GM12865 (cell line): ENCODE data around the gene CRYBG2.
A peak's percentile ranks its signal among the peaks of the same experiment; 100 is the strongest.

Experiments
- DNase-seq: peaks from one replicate; pipeline ENCODE4 v3.0.0; 2010; ENCODE audit warnings: low read depth
- H3K4me3 ChIP-seq: 2 replicates; pipeline ENCODE4 v1.5.1; 2011; ENCODE audit warnings: mild to moderate bottlenecking, low read depth, low read length, control low read depth
- TF ChIP-seq, protein P1 (sequence below): IDR thresholded peaks from 2 replicates; pipeline ENCODE4 v1.5.1; 2011; ENCODE audit warnings: low read length, control low read depth, low read depth, inconsistent platforms; ENCODE audit not compliant: insufficient read depth; ENCODE audit errors: missing control alignments

The CRYBG2 gene

GRCh38 chr1:26362331-26362730, 8.4 kb upstream of the CRYBG2 start:
- no peak for DNase-seq
- H3K4me3 ChIP-seq: no peak overlapping the region
- TF ChIP-seq, protein P1, sequence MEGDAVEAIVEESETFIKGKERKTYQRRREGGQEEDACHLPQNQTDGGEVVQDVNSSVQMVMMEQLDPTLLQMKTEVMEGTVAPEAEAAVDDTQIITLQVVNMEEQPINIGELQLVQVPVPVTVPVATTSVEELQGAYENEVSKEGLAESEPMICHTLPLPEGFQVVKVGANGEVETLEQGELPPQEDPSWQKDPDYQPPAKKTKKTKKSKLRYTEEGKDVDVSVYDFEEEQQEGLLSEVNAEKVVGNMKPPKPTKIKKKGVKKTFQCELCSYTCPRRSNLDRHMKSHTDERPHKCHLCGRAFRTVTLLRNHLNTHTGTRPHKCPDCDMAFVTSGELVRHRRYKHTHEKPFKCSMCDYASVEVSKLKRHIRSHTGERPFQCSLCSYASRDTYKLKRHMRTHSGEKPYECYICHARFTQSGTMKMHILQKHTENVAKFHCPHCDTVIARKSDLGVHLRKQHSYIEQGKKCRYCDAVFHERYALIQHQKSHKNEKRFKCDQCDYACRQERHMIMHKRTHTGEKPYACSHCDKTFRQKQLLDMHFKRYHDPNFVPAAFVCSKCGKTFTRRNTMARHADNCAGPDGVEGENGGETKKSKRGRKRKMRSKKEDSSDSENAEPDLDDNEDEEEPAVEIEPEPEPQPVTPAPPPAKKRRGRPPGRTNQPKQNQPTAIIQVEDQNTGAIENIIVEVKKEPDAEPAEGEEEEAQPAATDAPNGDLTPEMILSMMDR: no peak

- no peak for DNase-seq
- no peak overlapping the region for H3K4me3 ChIP-seq
- TF ChIP-seq, protein P1: no peak
Observed at GRCh38 chr1:26361605-26362122, 7.7 kb upstream of the CRYBG2 start.

- H3K4me3 ChIP-seq: no peak overlapping the region
- TF ChIP-seq, protein P1: no peak
- no peak for DNase-seq
Observed at GRCh38 chr1:26360807-26361604, 7.1 kb upstream of the CRYBG2 start.

DNA sequence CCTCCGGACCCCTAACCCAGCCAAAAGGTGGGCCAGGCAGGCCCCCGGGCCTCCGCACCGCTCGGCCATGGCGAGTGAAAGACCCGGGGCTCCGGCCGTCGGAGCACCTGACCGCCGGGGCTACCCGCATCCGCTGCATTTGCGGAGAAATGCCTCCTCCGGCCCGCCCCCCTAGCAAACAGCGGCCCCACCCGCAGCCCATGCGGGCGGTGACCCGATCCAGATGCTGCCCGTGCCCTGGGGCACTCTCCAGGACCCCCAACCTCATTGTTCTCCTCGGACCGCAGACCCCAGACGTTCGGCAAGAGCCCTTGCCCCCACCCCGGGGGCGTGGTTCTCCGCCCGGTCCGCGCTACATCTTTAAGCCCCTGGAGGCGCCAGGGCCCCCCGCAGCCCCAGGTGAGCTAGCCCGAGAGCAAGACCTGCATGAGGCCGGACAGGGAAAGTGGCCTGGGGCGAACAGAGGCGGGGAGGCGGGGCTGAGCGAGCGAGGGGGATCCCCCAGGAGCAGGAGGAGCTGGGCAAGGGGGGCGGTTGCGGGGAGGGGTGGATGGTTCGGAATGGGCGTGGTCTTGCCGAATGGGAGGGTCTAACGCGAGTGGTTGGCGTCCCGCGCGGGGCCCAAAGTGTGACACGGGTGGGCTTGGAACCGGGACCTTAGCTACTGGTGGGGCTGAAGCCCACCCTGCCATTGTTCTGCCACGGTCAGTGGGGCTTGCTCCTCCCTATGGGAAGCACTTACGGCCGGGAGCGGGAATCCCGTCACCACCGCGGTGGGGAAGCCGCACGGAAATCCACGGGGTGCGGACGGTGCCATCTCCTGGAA, 6.3 kb upstream of the CRYBG2 start:
- peak; percentile 21 for DNase-seq
- TF ChIP-seq, protein P1: no peak
- H3K4me3 ChIP-seq: no peak overlapping the region

- no peak overlapping the region for H3K4me3 ChIP-seq
- peak; percentile 18 for DNase-seq
- TF ChIP-seq, protein P1: no peak
Observed at GRCh38 chr1:26358411-26359384, 4.8 kb upstream of the CRYBG2 start.

DNA sequence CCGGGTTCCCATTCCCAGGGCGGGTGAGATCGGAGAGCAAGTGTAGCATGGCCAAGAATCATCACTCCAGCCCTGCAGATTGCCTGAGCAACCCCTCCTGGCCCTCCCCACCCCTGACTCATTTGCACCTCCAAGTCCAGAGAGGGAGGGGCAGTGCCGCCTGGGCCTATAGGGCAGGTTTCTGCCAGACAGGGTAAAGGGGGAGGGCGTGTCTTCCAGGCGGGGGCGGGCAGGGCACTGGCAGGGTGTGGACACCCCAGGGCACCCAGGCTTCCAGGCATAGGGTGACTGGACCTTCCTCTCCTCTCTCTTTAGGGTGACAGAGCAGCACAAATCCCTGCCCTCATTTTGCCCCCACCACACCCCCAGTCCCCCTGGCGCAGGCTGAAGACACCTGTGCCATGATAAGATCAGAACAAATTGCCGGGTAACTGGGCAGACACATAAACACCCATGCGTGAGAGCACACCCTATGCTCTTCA, 3.2 kb upstream of the CRYBG2 start:
- no peak for DNase-seq
- no peak overlapping the region for H3K4me3 ChIP-seq
- TF ChIP-seq, protein P1: no peak
